ENCODE data around the gene ANGPT4. TPM values are rescaled to one million over a fixed set of nuclear protein-coding genes. Genes with fewer than 3 reads are reported as not detected.

ANGPT4 gene
- total RNA-seq, 5 donors from 2014 or later (not counting 1 experiment from before 2014, with no cell fraction given), result not detected

DNA sequence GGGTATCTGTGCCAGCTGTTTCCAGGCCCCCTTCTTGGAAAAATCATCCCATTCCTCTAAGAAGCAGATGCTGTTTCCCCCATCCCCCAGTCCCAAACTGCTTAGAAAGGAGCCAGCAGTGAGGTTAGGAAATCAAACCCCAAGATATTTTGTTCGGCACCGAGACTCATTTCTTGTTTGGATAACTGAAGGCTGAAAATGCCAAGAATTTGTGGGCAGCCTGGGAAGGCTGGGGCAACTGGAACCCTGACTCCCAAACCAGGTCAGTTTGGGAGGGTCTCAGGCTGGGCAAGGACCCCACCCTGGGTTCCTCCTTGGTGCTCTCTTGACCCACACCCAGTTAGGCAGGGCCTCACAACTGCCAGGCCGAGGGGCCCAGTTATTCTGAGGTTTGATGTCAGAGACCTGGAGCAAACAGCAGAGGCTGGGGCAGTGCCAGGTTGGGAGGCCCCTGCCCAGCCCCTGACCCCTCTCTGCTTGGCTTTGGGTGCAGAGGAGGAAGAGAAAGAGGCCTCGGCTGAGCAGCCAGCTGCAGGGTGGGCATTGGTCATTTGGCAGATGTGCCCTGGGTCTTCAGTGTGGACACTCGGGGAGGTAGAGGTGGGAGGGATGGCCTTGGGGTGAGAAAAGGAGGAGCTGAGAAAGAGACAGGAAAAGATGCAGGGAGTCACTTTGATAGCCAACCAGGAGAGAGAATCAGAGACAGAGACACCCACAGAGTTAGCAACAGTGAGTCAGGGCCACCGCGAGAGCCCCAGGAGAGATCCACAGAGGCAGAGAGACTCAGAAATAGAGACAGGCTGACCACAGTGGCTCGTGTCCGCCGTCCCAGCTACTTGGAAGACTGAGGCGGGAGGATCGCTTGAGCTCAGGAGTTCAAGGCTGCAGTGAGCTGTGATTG lies 5.0 kb downstream of the ANGPT4 start:
- H3K27me3 ChIP-seq (replicated peaks in 1 of 2; ENCODE audit: control insufficient read depth in 2 of 2, extremely low read depth in 1 of 2, insufficient read depth in 2 of 2, low read length in 1 of 2), result peaks cover 0 to 47% of the 10 kb centered on the region in 2 experiments
- H3K36me3 Mint-ChIP-seq, result no peaks in the 10 kb centered on the region
- H3K4me3 Mint-ChIP-seq, result no peak overlapping the region
- H3K27ac Mint-ChIP-seq, result no peak overlapping the region
- H3K27ac ChIP-seq (ENCODE audit: low read length), result no peak overlapping the region
- H3K4me3 ChIP-seq (ENCODE audit: control insufficient read depth in 1 of 2, extremely low read depth in 1 of 2, low read length in 1 of 2), result no peak overlapping the region
- ChIA-PET POLR2A (interaction anchor here in 1 of 2 donors (0.6 kb wide), 1 partner anchor 1176 kb away, joined by 6 read pairs; no protein-coding TSS in a partner anchor), CTCF (no interaction called here)
- no peaks in the 10 kb centered on the region for H3K9me3 Mint-ChIP-seq
- H3K4me1 Mint-ChIP-seq, result peaks cover 0 to 4% (median 0%) of the 10 kb centered on the region in 3 donors
- H3K36me3 ChIP-seq (ENCODE audit: control insufficient read depth in 2 of 2, extremely low read depth in 1 of 2, insufficient read depth in 1 of 2, low read length in 1 of 2), result no peaks in the 10 kb centered on the region
- H3K9me3 ChIP-seq, result no peaks in the 10 kb centered on the region
- WGBS (ENCODE audit: insufficient coverage), result 75% methylated on average over 12 of the region's 12 CpGs
- H3K27me3 Mint-ChIP-seq, result peaks cover 7 to 14% of the 10 kb centered on the region in 2 donors
- no peak for DNase-seq
- ATAC-seq (replicated peaks in 1 of 4), result no peak
- no peaks in the 10 kb centered on the region for H3K4me1 ChIP-seq (ENCODE audit: control insufficient read depth in 1 of 2, extremely low read depth in 1 of 2, insufficient read depth in 2 of 2, low read length in 2 of 2)

DNA sequence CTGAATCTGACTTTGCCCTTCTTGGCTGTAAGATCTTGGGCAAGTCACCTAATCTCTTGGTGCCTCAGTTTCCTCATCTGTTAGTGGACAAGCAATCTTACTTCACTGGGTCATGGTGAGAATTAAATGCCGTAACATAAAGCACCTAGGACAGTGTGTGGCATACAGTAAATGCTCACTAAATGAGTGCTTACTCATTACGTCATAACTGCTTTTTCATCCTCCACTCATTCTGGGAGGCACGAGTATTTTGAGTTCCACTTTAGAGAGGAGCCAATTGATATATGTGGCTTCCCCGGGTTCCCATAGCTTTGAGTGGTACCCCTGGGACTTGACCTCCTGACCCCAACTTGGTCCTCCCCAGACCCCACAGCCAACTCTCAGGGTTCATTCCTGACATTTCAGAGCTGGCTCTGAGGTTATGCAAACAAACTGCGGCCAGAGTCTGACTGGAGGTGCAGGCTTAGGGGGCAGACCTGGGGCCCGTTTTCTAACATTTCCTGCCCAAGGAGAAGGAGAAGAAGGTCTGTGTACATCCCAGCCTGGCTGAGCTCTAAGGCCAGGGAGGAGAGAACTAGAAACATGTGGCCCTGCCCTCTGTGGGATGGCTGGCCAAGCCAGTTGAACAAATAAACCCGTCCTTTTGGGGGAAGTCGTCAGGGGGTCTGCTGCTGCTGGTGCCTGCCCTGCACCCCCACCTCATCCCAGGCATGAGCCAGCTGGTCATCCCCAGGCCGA lies 5.8 kb downstream of the ANGPT4 start:
- Histone ChIP-seq H3K9me3 (no peaks in the 10 kb centered on the region), H3K27me3 (replicated peaks in 1 of 2; ENCODE audit: control insufficient read depth in 2 of 2, extremely low read depth in 1 of 2, insufficient read depth in 2 of 2, low read length in 1 of 2) (peaks cover 0 to 40% of the 10 kb centered on the region in 2 experiments), H3K4me1 (ENCODE audit: control insufficient read depth in 1 of 2, extremely low read depth in 1 of 2, insufficient read depth in 2 of 2, low read length in 2 of 2) (no peaks in the 10 kb centered on the region), H3K4me3 (ENCODE audit: control insufficient read depth in 1 of 2, extremely low read depth in 1 of 2, low read length in 1 of 2) (no peak overlapping the region), H3K27ac (ENCODE audit: low read length) (no peak overlapping the region), H3K36me3 (ENCODE audit: control insufficient read depth in 2 of 2, extremely low read depth in 1 of 2, insufficient read depth in 1 of 2, low read length in 1 of 2) (no peaks in the 10 kb centered on the region)
- DNase-seq (no peak), ATAC-seq (replicated peaks in 1 of 4) (no peak)
- no peak overlapping the region for H3K27ac Mint-ChIP-seq
- 64% methylated on average over 7 of the region's 9 CpGs for WGBS (ENCODE audit: insufficient coverage)
- H3K36me3 Mint-ChIP-seq, result no peaks in the 10 kb centered on the region
- H3K4me3 Mint-ChIP-seq, result no peak overlapping the region
- H3K27me3 Mint-ChIP-seq, result peaks cover 7 to 14% of the 10 kb centered on the region in 2 donors
- CTCF ChIA-PET, result no interaction called here
- POLR2A ChIA-PET, result interaction anchor here in 1 of 2 donors (0.6 kb wide), 1 partner anchor 416 kb away, joined by 3 read pairs; no protein-coding TSS in a partner anchor
- H3K9me3 Mint-ChIP-seq, result no peaks in the 10 kb centered on the region
- peaks cover 0 to 4% (median 0%) of the 10 kb centered on the region in 3 donors for H3K4me1 Mint-ChIP-seq

DNA sequence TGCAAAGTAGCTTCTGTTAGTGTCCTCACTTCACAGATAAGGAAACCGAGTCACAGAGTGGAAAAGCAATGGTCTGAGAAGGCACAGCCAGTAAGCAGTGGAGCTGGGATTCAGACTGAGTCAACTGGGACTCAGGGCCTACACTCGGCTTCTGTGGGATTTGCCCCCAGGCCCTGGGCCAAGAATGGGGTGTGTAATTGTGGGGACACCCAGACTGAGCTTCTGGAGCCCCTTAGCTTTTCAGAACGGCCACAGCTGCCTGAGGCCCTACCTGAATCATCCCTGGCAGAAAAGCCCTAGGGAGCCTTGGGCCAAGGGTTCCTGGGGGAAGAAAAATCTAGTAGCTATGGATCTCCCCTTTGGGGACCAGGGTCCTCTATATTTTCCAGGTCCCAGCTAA lies 6.5 kb downstream of the ANGPT4 start:
- H3K9me3 Mint-ChIP-seq, result no peaks in the 10 kb centered on the region
- H3K4me1 ChIP-seq (ENCODE audit: control insufficient read depth in 1 of 2, extremely low read depth in 1 of 2, insufficient read depth in 2 of 2, low read length in 2 of 2), result no peaks in the 10 kb centered on the region
- no peaks in the 10 kb centered on the region for H3K36me3 Mint-ChIP-seq
- CTCF ChIA-PET, result interaction anchor here in 1 of 2 donors (1.0 kb wide), 1 partner anchor 93 kb away, joined by 3 read pairs; no protein-coding TSS in a partner anchor
- peaks cover 0 to 4% (median 0%) of the 10 kb centered on the region in 3 donors for H3K4me1 Mint-ChIP-seq
- H3K27ac Mint-ChIP-seq, result no peak overlapping the region
- DNase-seq (no peak), ATAC-seq (replicated peaks in 1 of 4) (no peak)
- H3K27ac ChIP-seq (ENCODE audit: low read length), result no peak overlapping the region
- H3K36me3 ChIP-seq (ENCODE audit: control insufficient read depth in 2 of 2, extremely low read depth in 1 of 2, insufficient read depth in 1 of 2, low read length in 1 of 2), result no peaks in the 10 kb centered on the region
- no peaks in the 10 kb centered on the region for H3K9me3 ChIP-seq
- WGBS (ENCODE audit: insufficient coverage), result 30% methylated on average over 2 of the region's 3 CpGs
- peaks cover 0 to 33% of the 10 kb centered on the region in 2 experiments for H3K27me3 ChIP-seq (replicated peaks in 1 of 2; ENCODE audit: control insufficient read depth in 2 of 2, extremely low read depth in 1 of 2, insufficient read depth in 2 of 2, low read length in 1 of 2)
- POLR2A ChIA-PET, result interaction anchor here in 1 of 2 donors (0.6 kb wide), 1 partner anchor 415 kb away, joined by 3 read pairs; no protein-coding TSS in a partner anchor
- H3K4me3 ChIP-seq (ENCODE audit: control insufficient read depth in 1 of 2, extremely low read depth in 1 of 2, low read length in 1 of 2), result no peak overlapping the region
- peaks cover 4 to 12% of the 10 kb centered on the region in 2 donors for H3K27me3 Mint-ChIP-seq
- no peak overlapping the region for H3K4me3 Mint-ChIP-seq

DNA sequence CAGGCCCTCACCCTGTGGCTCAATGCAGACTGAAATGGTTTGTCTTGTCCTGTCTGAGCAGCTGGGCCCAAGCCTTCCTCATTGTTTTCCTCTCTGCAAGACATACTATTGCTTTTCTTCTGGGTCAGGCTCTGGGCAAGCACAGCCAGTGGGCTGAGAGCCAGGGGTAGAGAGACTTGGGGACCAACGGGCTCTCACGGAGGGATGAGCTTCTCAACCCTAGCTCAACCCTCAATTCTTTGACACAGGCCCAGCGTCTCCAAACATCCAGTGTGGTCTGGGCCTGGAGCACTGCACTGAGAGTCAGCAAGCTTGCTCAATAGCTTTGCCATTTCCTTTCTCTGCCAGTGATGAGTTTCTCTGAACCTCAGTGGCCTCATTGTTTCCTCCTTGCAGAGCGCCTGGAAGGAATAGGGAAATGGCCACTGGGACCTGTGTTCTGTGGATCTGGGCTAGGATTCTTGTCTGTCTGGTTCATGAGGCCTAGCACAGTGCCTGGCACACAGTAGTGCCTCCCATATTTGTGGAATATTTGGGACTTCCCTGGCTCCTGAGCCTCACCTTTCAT lies 9.3 kb downstream of the ANGPT4 start:
- Mint-ChIP-seq H3K9me3 (no peaks in the 10 kb centered on the region), H3K4me3 (no peak overlapping the region), H3K36me3 (no peaks in the 10 kb centered on the region), H3K27me3 (peaks cover 0 to 3% of the 10 kb centered on the region in 2 donors), H3K4me1 (peaks cover 0 to 4% (median 0%) of the 10 kb centered on the region in 3 donors), H3K27ac (no peak overlapping the region)
- no peak for ATAC-seq (replicated peaks in 1 of 4)
- Histone ChIP-seq H3K27me3 (replicated peaks in 1 of 2; ENCODE audit: control insufficient read depth in 2 of 2, extremely low read depth in 1 of 2, insufficient read depth in 2 of 2, low read length in 1 of 2) (peaks cover 0 to 10% of the 10 kb centered on the region in 2 experiments), H3K4me1 (ENCODE audit: control insufficient read depth in 1 of 2, extremely low read depth in 1 of 2, insufficient read depth in 2 of 2, low read length in 2 of 2) (no peaks in the 10 kb centered on the region), H3K27ac (ENCODE audit: low read length) (no peak overlapping the region), H3K9me3 (no peaks in the 10 kb centered on the region), H3K36me3 (ENCODE audit: control insufficient read depth in 2 of 2, extremely low read depth in 1 of 2, insufficient read depth in 1 of 2, low read length in 1 of 2) (no peaks in the 10 kb centered on the region), H3K4me3 (ENCODE audit: control insufficient read depth in 1 of 2, extremely low read depth in 1 of 2, low read length in 1 of 2) (no peak overlapping the region)
- DNase-seq, result no peak
- WGBS (ENCODE audit: insufficient coverage), result 89% methylated on average over 4 of the region's 4 CpGs
- POLR2A ChIA-PET, result no interaction called here
- CTCF ChIA-PET, result interaction anchor here in 1 of 2 donors (0.5 kb wide), 1 partner anchor 128 kb away, joined by 5 read pairs; no protein-coding TSS in a partner anchor

DNA sequence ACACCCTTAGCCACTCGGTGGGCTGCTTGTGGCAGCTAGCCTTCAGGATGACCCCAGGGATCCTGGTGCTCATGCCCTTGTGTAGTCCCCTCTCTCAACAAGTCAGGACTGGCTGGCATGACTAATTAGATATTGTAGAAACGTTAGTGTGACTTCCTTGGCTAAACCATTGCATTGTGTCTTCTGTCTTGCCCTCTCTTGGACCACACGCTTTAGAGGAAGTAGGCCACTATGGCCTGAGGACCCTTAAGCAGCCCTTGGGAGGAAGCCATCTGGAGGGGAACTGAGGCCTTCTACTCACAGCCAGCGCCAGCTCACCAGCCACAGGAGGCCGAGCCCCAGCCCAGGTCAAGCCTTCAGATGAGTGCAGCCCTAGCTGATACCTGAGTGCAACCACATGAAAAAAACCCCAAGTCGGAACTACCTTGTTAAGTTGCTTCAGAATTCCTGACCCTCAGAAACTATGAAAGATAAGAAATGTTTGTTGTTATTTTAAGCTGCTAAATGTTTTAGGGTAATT lies 10.1 kb downstream of the ANGPT4 start:
- no peak overlapping the region for H3K27ac Mint-ChIP-seq

More for the DNA sequence above, 10.1 kb downstream of the ANGPT4 start:
- WGBS (ENCODE audit: insufficient coverage), result 80% methylated on average over 2 of the region's 6 CpGs
- H3K4me3 ChIP-seq (ENCODE audit: control insufficient read depth in 1 of 2, extremely low read depth in 1 of 2, low read length in 1 of 2), result no peak overlapping the region
- H3K27me3 ChIP-seq (replicated peaks in 1 of 2; ENCODE audit: control insufficient read depth in 2 of 2, extremely low read depth in 1 of 2, insufficient read depth in 2 of 2, low read length in 1 of 2), result peaks cover 0 to 7% of the 10 kb centered on the region in 2 experiments
- DNase-seq (no peak), ATAC-seq (replicated peaks in 1 of 4) (no peak)
- H3K36me3 ChIP-seq (ENCODE audit: control insufficient read depth in 2 of 2, extremely low read depth in 1 of 2, insufficient read depth in 1 of 2, low read length in 1 of 2), result no peaks in the 10 kb centered on the region
- no peaks in the 10 kb centered on the region for H3K4me1 ChIP-seq (ENCODE audit: control insufficient read depth in 1 of 2, extremely low read depth in 1 of 2, insufficient read depth in 2 of 2, low read length in 2 of 2)
- Mint-ChIP-seq H3K9me3 (no peaks in the 10 kb centered on the region), H3K4me1 (no peaks in the 10 kb centered on the region), H3K36me3 (no peaks in the 10 kb centered on the region), H3K4me3 (no peak overlapping the region), H3K27me3 (peaks cover 0 to 1% of the 10 kb centered on the region in 2 donors)
- ChIA-PET CTCF (no interaction called here), POLR2A (no interaction called here)
- no peak overlapping the region for H3K27ac ChIP-seq (ENCODE audit: low read length)
- no peaks in the 10 kb centered on the region for H3K9me3 ChIP-seq

All from T-cell (primary cell).